Hepatocyte (in vitro differentiated cells): Measurements from ENCODE around the gene MIPOL1. TPM values are rescaled to one million over a fixed set of nuclear protein-coding genes. Genes with fewer than 3 reads are reported as not detected.

Experiments used
- DNase-seq: peaks from one replicate; pipeline ENCODE4 v3.0.0-alpha.2; 2016; ENCODE audit warnings: low spot score
- H2AFZ ChIP-seq: fragments of 200-600 bp; sonication (generic); 2 replicates; pipeline ENCODE4 v1.6.0; 2016; ENCODE audit warnings: antibody characterized with exemption, mild to moderate bottlenecking
- H3K27ac ChIP-seq: fragments of 200-600 bp; sonication (generic); 2 replicates; pipeline ENCODE4 v1.5.1; 2016; ENCODE audit warnings: mild to moderate bottlenecking
- H3K27me3 ChIP-seq: fragments of 200-600 bp; sonication (generic); 2 replicates; pipeline ENCODE4 v1.6.1; 2016
- H3K36me3 ChIP-seq: fragments of 200-600 bp; sonication (generic); replicated peaks from 2 replicates; pipeline ENCODE4 v1.5.1; 2016; ENCODE audit warnings: low read depth; ENCODE audit not compliant: insufficient read depth
- H3K4me1 ChIP-seq: fragments of 200-600 bp; sonication (generic); 2 replicates; pipeline ENCODE4 v1.5.1; 2016; ENCODE audit warnings: mild to moderate bottlenecking, moderate library complexity; ENCODE audit not compliant: insufficient read depth
- H3K4me2 ChIP-seq: fragments of 200-600 bp; sonication (generic); 2 replicates; pipeline ENCODE4 v1.6.0; 2016
- H3K4me3 ChIP-seq: fragments of 200-600 bp; sonication (generic); 2 replicates; pipeline ENCODE4 v1.5.1; 2016; ENCODE audit warnings: mild to moderate bottlenecking
- H3K79me2 ChIP-seq: fragments of 200-600 bp; sonication (generic); 2 replicates; pipeline ENCODE4 v1.6.0; 2017; ENCODE audit warnings: mild to moderate bottlenecking
- H3K9me2 ChIP-seq: fragments of 200-600 bp; sonication (generic); replicated peaks from 2 replicates; pipeline ENCODE4 v1.6.0; 2017; ENCODE audit warnings: mild to moderate bottlenecking; ENCODE audit not compliant: insufficient read depth
- H3K9me3 ChIP-seq: fragments of 200-600 bp; sonication (generic); 2 replicates; pipeline ENCODE4 v1.5.1; 2016; ENCODE audit warnings: low read depth, mild to moderate bottlenecking
- H4K20me1 ChIP-seq: fragments of 200-600 bp; sonication (generic); 2 replicates; pipeline ENCODE4 v1.6.0; 2016; ENCODE audit warnings: mild to moderate bottlenecking; ENCODE audit not compliant: insufficient read depth, poor library complexity, severe bottlenecking
- CTCF ChIP-seq: fragments of 200-600 bp; sonication (generic); IDR thresholded peaks from 2 replicates; pipeline ENCODE4 v1.5.1; 2016; ENCODE audit warnings: antibody characterized with exemption, mild to moderate bottlenecking; ENCODE audit not compliant: poor library complexity
- EZH2 ChIP-seq: fragments of 200-600 bp; sonication (generic); IDR thresholded peaks from 2 replicates; pipeline ENCODE4 v1.6.1; 2016; ENCODE audit warnings: antibody characterized with exemption, mild to moderate bottlenecking, borderline replicate concordance
- EZH2phosphoT487 ChIP-seq: fragments of 200-600 bp; sonication (generic); IDR thresholded peaks from one replicate; pipeline ENCODE4 v1.6.1; 2018; ENCODE audit warnings: antibody characterized with exemption, mild to moderate bottlenecking, low read depth, moderate library complexity; ENCODE audit not compliant: unreplicated experiment, severe bottlenecking
- WGBS: methylation state at CpG from one replicate; pipeline ENCODE4 v1.1.6; 2016; ENCODE audit warnings: low lambda C conversion rate; ENCODE audit errors: missing lambda C conversion rate; 5-methylcytosine and 5-hydroxymethylcytosine counted together
- polyA plus RNA-seq: library from polyadenylated mRNA; unstranded; fragments of >200 nt; fragmentation: Nextera tagmentation; extraction: Ambion mirVana; gene quantifications from 2 replicates; pipeline ENCODE4 v1.2.1, GENCODE V29; 2016
- total RNA-seq: library from RNA; depleted of rRNA; stranded (reverse); fragments of >200 nt; gene quantifications from 2 replicates; pipeline ENCODE4 v1.2.3, GENCODE V29; 2014

MIPOL1 gene
- total and polyA plus RNA-seq, 2 experiments from 2014 or later, result 2.6 to 16.6 TPM

- Histone ChIP-seq H3K9me3 (no peaks in the 10 kb centered on the region), H3K27ac (no peak overlapping the region), H4K20me1 (no peaks in the 10 kb centered on the region), H3K79me2 (no peaks in the 10 kb centered on the region), H3K9me2 (no peaks in the 10 kb centered on the region), H3K4me2 (no peak overlapping the region), H3K36me3 (no peaks in the 10 kb centered on the region), H2AFZ (no peak overlapping the region), H3K4me1 (no peaks in the 10 kb centered on the region), H3K4me3 (no peak overlapping the region), H3K27me3 (no peaks in the 10 kb centered on the region)
- no peak for DNase-seq
- WGBS, result 98% methylated on average over 1 of the region's 1 CpG
- TF ChIP-seq EZH2phosphoT487 (no peak), CTCF (no peak), EZH2 (no peak)
Measured at GRCh38 chr14:37413050-37413449, 215.3 kb downstream of the MIPOL1 start.

GRCh38 chr14:37413504-37414003, 215.8 kb downstream of the MIPOL1 start:
- Histone ChIP-seq H2AFZ (no peak overlapping the region), H3K9me3 (no peaks in the 10 kb centered on the region), H3K4me2 (no peak overlapping the region), H4K20me1 (no peaks in the 10 kb centered on the region), H3K79me2 (no peaks in the 10 kb centered on the region), H3K36me3 (no peaks in the 10 kb centered on the region), H3K27ac (peak overlapping the region; percentile 13), H3K4me1 (no peaks in the 10 kb centered on the region), H3K4me3 (no peak overlapping the region), H3K27me3 (no peaks in the 10 kb centered on the region), H3K9me2 (no peaks in the 10 kb centered on the region)
- peak; percentile 32 for DNase-seq
- TF ChIP-seq EZH2phosphoT487, result no peak
- no peak for TF ChIP-seq CTCF
- no peak for TF ChIP-seq EZH2
- WGBS, result 22% methylated on average over 3 of the region's 3 CpGs

- no peaks in the 10 kb centered on the region for H3K36me3 ChIP-seq
- no peaks in the 10 kb centered on the region for H3K79me2 ChIP-seq
- WGBS, result 91% methylated on average over 2 of the region's 2 CpGs
Measured at GRCh38 chr14:37416264-37416663, 218.5 kb downstream of the MIPOL1 start.

More at GRCh38 chr14:37416264-37416663, 218.5 kb downstream of the MIPOL1 start:
- Histone ChIP-seq H3K4me3 (no peak overlapping the region), H3K4me2 (no peak overlapping the region), H3K27me3 (no peaks in the 10 kb centered on the region), H2AFZ (no peak overlapping the region), H3K9me3 (no peaks in the 10 kb centered on the region), H3K9me2 (no peaks in the 10 kb centered on the region), H4K20me1 (no peaks in the 10 kb centered on the region), H3K27ac (no peak overlapping the region), H3K4me1 (no peaks in the 10 kb centered on the region)
- DNase-seq, result no peak
- TF ChIP-seq EZH2 (no peak), CTCF (no peak), EZH2phosphoT487 (no peak)
